Keratinocyte (primary cell): ENCODE data around the gene PIK3C3. TPM values are rescaled to one million over a fixed set of nuclear protein-coding genes. Genes with fewer than 3 reads are reported as not detected.
A peak's percentile ranks its signal among the peaks of the same experiment; 100 is the strongest.

Experiments
- DNase-seq: peaks from one replicate; pipeline ENCODE4 v3.0.0-alpha.2; 2011; ENCODE audit warnings: low read depth, missing footprints, low spot score
- FAIRE-seq: peaks from 2 replicates; lab custom pipeline; 2011; peaks lifted over from hg19 to GRCh38; lab: Jason Lieb, UNC
- H2AFZ ChIP-seq: 2 replicates; pipeline ENCODE4 v1.6.0; 2012; ENCODE audit warnings: low read length, control low read depth, inconsistent platforms; ENCODE audit not compliant: control insufficient read depth
- H3K27ac ChIP-seq: 2 replicates; pipeline ENCODE4 v1.5.1; 2011; ENCODE audit warnings: low read length; ENCODE audit not compliant: control insufficient read depth, insufficient read depth
- H3K27me3 ChIP-seq: 3 replicates; pipeline ENCODE4 v1.6.0; 2011; ENCODE audit warnings: low read length; ENCODE audit not compliant: control insufficient read depth, insufficient read depth; ENCODE audit errors: extremely low read depth
- H3K36me3 ChIP-seq, 2 experiments: 2 replicates in 1 of 2; 3 replicates in 1 of 2; pipeline ENCODE4 v1.5.1; 2011; ENCODE audit warnings: low read length in 2 of 2, mild to moderate bottlenecking in 1 of 2; ENCODE audit not compliant: control insufficient read depth in 2 of 2, insufficient read depth in 2 of 2; ENCODE audit errors: extremely low read depth in 1 of 2
- H3K4me1 ChIP-seq: 3 replicates; pipeline ENCODE4 v1.5.1; 2011; ENCODE audit warnings: low read length; ENCODE audit not compliant: control insufficient read depth, insufficient read depth; ENCODE audit errors: extremely low read depth
- H3K4me2 ChIP-seq: 3 replicates; pipeline ENCODE4 v1.6.0; 2011; ENCODE audit warnings: low read depth, low read length; ENCODE audit not compliant: control insufficient read depth, insufficient read depth; ENCODE audit errors: extremely low read depth
- H3K4me3 ChIP-seq, 3 experiments: fragments of 200-600 bp in 1 of 3; sonication (generic) in 1 of 3; 2 replicates in 2 of 3; 3 replicates in 1 of 3; pipeline ENCODE4 v1.5.1; 2011 to 2016; ENCODE audit warnings: low read length in 3 of 3, mild to moderate bottlenecking in 3 of 3, control low read depth in 2 of 3, inconsistent platforms in 1 of 3, low read depth in 1 of 3, mixed read lengths in 1 of 3, mixed run types in 1 of 3, moderate library complexity in 1 of 3; ENCODE audit not compliant: control insufficient read depth in 2 of 3, insufficient read depth in 2 of 3; ENCODE audit errors: extremely low read depth in 1 of 3
- H3K79me2 ChIP-seq: 2 replicates; pipeline ENCODE4 v1.6.0; 2012; ENCODE audit warnings: low read length; ENCODE audit not compliant: control insufficient read depth, insufficient read depth
- H3K9ac ChIP-seq: 3 replicates; pipeline ENCODE4 v1.6.0; 2011; ENCODE audit warnings: low read length; ENCODE audit not compliant: control insufficient read depth, insufficient read depth; ENCODE audit errors: extremely low read depth
- H3K9me1 ChIP-seq: 3 replicates; pipeline ENCODE4 v1.6.0; 2011; ENCODE audit warnings: low read length; ENCODE audit not compliant: control insufficient read depth, insufficient read depth; ENCODE audit errors: extremely low read depth
- H3K9me3 ChIP-seq: 2 replicates; pipeline ENCODE4 v1.5.1; 2012; ENCODE audit warnings: low read depth, low read length; ENCODE audit not compliant: control insufficient read depth
- H4K20me1 ChIP-seq: 3 replicates; pipeline ENCODE4 v1.6.0; 2011; ENCODE audit warnings: low read length; ENCODE audit not compliant: control insufficient read depth, insufficient read depth; ENCODE audit errors: extremely low read depth
- EZH2 ChIP-seq: IDR thresholded peaks from one replicate; pipeline ENCODE4 v1.6.1; 2012; ENCODE audit warnings: inconsistent platforms, mild to moderate bottlenecking, low read length, moderate library complexity
- dilution Hi-C: fragments of 300-500 bp; cut with MboI; formaldehyde crosslinking; loops from one replicate; pipeline ENCODE4 v1.7.0; 2020; ENCODE audit warnings: low sequenced_read_pairs; ENCODE audit not compliant: extremely low pct_ligation_motif_present
- polyA plus RNA-seq, 5 experiments: library from polyadenylated mRNA; depleted of rRNA in 3 of 5; stranded (reverse) in 3 of 5; stranded (forward) in 1 of 5; unstranded in 1 of 5; fragments of >200 nt; gene quantifications; 1 replicate in 1 of 5; 2 replicates in 3 of 5; 3 replicates in 1 of 5; pipeline versions ENCODE4 v1.2.1 to v1.2.3, GENCODE V29; 2011 to 2012; ENCODE audit warnings: missing spikeins in 2 of 5, low read depth in 1 of 5, low replicate concordance in 1 of 5
- TF ChIP-seq, protein P1 (sequence below), 3 experiments: IDR thresholded peaks in 1 of 3; conservative IDR thresholded peaks in 1 of 3; optimal IDR thresholded peaks in 1 of 3; 2 replicates in 2 of 3; 3 replicates in 1 of 3; pipeline versions ENCODE3 to v1.5.1; 2011; ENCODE audit warnings: low read length in 3 of 3, mild to moderate bottlenecking in 3 of 3, moderate library complexity in 2 of 3, control low read depth in 1 of 3, inconsistent platforms in 1 of 3; ENCODE audit not compliant: insufficient read depth in 2 of 3; ENCODE audit errors: extremely low read depth in 1 of 3

The PIK3C3 gene
- polyA plus RNA-seq, 1 donor (not counting 4 experiments of a cell fraction or from before 2014, with no cell fraction given), result 65.0 TPM

DNA sequence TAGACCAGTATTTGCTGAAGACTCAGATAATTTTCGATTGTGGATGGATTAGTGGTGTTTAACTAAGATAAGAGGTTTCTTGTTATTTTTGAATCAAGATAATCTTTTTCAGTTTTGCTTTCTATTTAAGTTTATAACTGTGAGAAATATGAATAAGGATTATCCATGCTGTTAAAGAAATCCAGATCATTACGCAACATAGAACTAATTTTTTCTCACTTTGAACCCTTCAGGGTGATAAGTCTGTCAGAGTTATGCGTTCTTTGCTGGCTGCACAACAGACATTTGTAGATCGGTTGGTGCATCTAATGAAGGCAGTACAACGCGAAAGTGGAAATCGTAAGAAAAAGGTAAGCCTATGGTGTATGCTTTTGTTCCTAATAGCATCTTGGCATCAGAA lies 74.1 kb downstream of the PIK3C3 start:
- Histone ChIP-seq H3K79me2 (no peaks in the 10 kb centered on the region), H3K9me1 (no peaks in the 10 kb centered on the region), H3K27ac (no peak overlapping the region), H2AFZ (no peak overlapping the region), H3K36me3 (peaks cover 4 to 15% of the 10 kb centered on the region in 2 experiments), H3K9ac (no peak overlapping the region), H4K20me1 (no peaks in the 10 kb centered on the region), H3K27me3 (no peaks in the 10 kb centered on the region), H3K4me2 (no peak overlapping the region), H3K9me3 (no peaks in the 10 kb centered on the region), H3K4me1 (no peaks in the 10 kb centered on the region), H3K4me3 (no peak overlapping the region)
- no peak for TF ChIP-seq EZH2
- TF ChIP-seq, protein P1, sequence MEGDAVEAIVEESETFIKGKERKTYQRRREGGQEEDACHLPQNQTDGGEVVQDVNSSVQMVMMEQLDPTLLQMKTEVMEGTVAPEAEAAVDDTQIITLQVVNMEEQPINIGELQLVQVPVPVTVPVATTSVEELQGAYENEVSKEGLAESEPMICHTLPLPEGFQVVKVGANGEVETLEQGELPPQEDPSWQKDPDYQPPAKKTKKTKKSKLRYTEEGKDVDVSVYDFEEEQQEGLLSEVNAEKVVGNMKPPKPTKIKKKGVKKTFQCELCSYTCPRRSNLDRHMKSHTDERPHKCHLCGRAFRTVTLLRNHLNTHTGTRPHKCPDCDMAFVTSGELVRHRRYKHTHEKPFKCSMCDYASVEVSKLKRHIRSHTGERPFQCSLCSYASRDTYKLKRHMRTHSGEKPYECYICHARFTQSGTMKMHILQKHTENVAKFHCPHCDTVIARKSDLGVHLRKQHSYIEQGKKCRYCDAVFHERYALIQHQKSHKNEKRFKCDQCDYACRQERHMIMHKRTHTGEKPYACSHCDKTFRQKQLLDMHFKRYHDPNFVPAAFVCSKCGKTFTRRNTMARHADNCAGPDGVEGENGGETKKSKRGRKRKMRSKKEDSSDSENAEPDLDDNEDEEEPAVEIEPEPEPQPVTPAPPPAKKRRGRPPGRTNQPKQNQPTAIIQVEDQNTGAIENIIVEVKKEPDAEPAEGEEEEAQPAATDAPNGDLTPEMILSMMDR (optimal IDR thresholded peaks at IDR 0.05 in 1 of 3, IDR thresholded peaks at IDR 0.05 in 1 of 3, conservative IDR thresholded peaks at IDR 0.05 in 1 of 3; ENCODE audit: extremely low read depth in 1 of 3, insufficient read depth in 2 of 3, low read length in 3 of 3), result no peak
- DNase-seq (no peak), FAIRE-seq (no peak)
- dilution Hi-C loops, result no loop called here

DNA sequence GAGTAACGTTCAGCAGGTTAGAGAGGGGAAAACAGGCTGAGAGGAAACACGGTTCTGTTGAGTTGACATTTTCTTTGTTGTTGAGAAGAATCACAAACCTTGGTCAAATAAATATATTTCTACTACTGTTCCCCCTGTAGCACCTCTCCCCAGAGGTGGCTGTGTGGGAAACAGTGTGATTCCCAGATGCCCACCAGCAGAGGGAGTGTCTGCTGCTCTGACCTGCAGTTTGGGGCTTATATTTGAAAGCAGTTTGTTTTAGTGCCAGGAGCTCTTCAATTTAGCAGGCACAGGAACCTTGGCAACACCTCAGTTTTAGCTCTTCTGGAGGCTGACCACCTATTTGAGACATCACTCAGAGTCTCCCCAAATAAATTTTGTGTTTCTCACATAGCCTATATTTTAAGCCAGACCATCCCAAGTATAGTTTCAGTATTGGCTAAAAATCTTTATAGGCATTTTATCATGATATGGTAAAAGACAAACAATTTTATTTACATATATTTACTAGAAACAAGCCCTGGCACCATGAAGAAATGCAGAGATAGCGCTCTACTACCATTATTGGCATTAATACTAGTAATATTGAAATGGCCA lies 75.7 kb downstream of the PIK3C3 start:
- peaks cover 7 to 23% of the 10 kb centered on the region in 2 experiments for H3K36me3 ChIP-seq

More for the DNA sequence above, 75.7 kb downstream of the PIK3C3 start:
- Histone ChIP-seq H3K4me2 (no peak overlapping the region), H2AFZ (no peak overlapping the region), H4K20me1 (no peaks in the 10 kb centered on the region), H3K27me3 (no peaks in the 10 kb centered on the region), H3K9ac (no peak overlapping the region), H3K27ac (no peak overlapping the region), H3K9me3 (no peaks in the 10 kb centered on the region), H3K79me2 (no peaks in the 10 kb centered on the region), H3K4me3 (no peak overlapping the region), H3K9me1 (no peaks in the 10 kb centered on the region), H3K4me1 (no peaks in the 10 kb centered on the region)
- FAIRE-seq (peak; percentile 41), DNase-seq (no peak)
- TF ChIP-seq, protein P1 (optimal IDR thresholded peaks at IDR 0.05 in 1 of 3, IDR thresholded peaks at IDR 0.05 in 1 of 3, conservative IDR thresholded peaks at IDR 0.05 in 1 of 3; ENCODE audit: extremely low read depth in 1 of 3, insufficient read depth in 2 of 3, low read length in 3 of 3), result peak; percentile 53 to 69 (median 63)
- no peak for TF ChIP-seq EZH2
- dilution Hi-C loops, result no loop called here
